ENCODE measurements around the gene GLB1L2.
"Not testable (repeated sequence)": the region's sequence is repeated elsewhere in the genome, so short reads cannot be mapped to it uniquely, and the experiment has no call there.

The GLB1L2 gene

DNA sequence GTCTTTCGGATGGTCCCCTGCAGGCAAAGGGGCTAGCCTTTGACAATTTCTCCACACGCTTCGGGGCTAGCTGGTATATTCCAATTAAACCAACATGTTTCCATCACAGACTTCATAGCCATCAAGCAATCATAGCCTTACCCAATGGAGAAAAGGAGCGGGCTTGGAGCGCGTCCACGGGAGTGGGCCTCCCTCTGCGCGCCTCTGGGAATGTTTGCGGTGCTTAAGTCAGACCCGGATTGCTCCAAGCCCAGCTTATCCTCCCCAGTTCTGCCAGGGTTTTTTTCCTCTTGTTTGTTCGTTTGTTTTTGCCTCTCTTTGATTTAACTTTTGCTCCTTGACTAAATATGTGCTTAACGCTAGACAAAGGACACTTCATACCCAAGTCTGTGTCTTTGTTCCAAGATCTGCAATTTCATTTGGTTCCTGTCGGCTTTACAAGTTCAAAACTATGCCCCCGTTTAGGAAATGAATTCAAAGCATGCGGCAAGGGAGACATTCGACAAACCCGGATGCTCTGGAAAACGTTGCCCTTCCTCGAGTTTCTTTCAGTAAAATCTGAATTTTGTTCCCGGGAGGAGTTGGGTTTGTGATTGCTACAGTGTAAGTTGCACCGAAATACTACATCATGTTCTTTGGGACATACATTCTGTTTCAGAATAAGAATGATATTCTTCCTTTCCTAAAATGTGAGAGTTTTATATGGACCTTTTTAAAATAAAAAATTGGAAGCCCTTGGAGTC, 1.0 kb upstream of the GLB1L2 start:
- no peak for DNase-seq

DNA sequence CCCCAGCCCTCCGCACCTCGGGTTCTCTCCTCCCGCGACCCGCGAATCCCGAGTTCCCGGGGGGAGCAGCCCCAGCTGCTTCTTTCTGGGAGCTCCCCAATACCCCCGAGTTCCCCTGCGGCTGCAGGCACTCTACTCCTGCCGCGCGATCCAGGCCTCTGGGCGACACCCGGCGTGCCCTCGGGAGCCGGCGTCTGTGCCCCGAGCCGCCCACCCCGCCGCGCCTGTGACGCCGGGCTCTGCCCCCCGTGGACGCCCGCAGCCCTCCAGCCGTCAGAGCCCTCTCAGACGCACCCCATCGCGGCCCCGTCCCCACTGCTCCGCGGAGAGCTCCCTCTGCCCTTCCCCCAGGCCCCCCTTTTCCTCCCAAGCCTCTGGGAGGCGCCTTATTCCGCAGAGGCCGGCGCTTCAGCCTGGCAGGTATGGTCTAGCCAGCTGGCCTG, 422 bp downstream of the GLB1L2 start:
- DNase-seq, result no peak

DNA sequence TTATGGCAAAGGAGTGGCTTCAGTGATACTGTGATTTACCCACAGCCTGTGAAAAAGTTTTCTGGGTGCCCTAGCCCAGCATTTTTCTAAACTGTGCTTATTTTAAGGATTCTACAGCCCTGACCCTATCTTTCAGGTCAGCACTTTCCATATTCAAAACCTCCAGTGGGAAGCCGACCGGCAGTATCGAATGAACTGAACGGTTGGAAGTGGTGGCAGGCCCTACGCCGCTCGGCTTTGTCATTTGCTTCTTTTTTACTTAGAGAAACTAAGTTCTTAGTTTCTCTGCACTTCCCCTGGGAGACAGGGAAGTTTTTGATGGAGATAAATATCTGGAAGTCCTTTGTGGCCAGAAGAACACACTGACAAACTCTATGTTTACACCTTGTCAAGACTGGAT, 994 bp downstream of the GLB1L2 start:
- no peak for DNase-seq

- no peak for DNase-seq
Measured at GRCh38 chr11:134333312-134333711, 1.5 kb downstream of the GLB1L2 start.

GRCh38 chr11:134333946-134334345, 2.2 kb downstream of the GLB1L2 start:
- no peak for DNase-seq

GRCh38 chr11:134334796-134335571, 3.2 kb downstream of the GLB1L2 start:
- no peak for DNase-seq

DNA sequence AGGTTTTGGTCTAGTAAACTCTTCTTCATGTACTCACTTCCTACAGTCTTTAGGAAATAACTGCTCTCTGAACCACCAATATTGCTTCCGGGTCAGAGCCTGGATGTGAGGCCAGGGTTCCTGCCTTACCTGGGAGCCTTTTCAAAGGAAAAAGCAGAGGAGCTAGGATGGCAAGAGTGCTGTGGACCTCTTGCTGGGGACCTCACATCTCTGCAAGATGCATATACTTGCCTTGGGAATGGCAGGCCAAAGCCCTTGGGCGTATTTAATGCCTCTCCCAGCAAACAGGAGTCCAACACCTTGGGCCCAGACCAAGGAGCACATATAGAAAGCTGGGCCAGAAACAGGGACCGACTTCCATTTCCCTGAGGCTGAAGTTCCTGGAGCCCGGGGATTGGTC, 5.3 kb downstream of the GLB1L2 start:
- no peak for DNase-seq

GRCh38 chr11:134338068-134338467, 6.3 kb downstream of the GLB1L2 start:
- no peak for DNase-seq

DNA sequence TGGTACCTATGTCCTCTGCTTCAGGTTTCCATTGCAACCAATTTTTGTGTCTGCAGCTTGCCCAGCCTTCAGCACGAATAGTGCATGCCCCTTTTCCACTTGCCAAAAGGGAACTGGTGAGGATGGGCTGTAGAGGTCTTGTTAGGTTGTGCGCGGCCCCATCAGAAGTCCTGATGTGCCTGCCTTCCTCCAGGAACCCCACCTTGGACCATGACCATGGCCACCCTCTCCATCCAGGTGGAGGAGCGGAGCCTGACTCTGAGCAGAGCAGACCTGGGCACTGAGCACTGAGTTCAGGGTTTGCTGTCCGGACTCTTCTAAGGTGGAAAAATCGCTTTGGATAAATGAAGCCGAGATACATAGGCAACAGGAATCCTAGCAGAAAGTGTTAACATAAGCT, 6.9 kb downstream of the GLB1L2 start:
- DNase-seq, result no peak

GRCh38 chr11:134339756-134340155, 8.0 kb downstream of the GLB1L2 start:
- DNase-seq, result no peak

- no peak for DNase-seq
Measured at GRCh38 chr11:134340354-134340964, 8.7 kb downstream of the GLB1L2 start.

GRCh38 chr11:134341805-134342571, 10.2 kb downstream of the GLB1L2 start:
- DNase-seq, result no peak

GRCh38 chr11:134342572-134343340, 11.0 kb downstream of the GLB1L2 start:
- DNase-seq, result no peak

DNA sequence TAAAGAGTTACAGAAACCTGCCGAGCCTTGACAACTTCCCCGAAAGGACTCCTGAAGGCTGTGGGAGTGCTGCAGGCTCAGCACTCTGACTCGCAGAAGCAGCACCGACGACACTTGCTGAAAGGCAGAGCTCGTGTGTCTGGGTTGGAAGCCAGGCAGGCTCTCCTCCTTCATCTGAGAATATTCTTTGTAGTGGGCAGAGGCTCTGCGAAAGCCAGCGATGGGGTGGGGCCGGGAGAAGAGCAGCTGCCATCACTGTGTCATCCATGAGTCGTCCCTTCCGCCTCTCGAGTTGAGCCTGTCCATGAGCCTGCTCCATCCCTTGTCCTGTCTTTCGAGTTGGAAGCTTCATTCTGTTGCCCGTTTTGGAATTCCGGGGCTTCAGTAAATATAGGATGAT, 11.9 kb downstream of the GLB1L2 start:
- no peak for DNase-seq

DNA sequence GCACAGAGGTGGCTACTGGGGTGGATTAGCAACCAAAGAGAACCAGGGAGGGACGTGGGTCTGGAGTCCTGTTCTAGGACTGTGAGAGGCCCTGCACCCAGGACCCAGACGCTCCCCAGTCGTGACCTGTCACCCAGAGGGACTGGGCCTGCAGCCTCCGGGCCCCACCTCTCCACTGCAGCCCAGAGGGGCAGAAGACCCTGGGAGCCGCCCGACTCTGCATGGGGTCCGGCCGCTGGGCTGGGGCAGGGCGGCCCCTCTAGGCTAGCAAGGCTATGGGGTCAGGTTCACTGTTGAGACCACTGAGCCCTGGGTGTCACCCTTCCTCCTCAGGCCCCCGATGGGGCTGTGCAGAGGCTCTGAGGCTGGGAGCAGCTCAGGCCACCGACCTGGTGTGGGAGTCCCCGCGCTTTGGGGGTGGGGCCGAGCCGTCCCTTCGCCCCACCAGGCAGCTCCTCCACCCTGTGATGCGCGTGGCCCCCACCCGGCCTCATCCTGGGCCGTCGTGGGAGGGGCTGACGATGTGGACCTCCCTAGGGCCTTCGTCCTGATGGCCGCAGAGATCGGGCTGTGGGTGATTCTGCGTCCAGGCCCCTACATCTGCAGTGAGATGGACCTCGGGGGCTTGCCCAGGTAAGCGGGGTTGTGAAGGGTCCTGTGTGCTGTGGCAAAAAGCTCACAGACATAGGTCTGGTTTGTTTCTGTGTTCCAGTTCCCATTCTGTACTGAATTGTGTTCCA, 12.9 kb downstream of the GLB1L2 start:
- not testable (repeated sequence) for DNase-seq

- DNase-seq, result no peak
Measured at GRCh38 chr11:134345237-134345550, 13.4 kb downstream of the GLB1L2 start.

- DNase-seq, result no peak
Measured at GRCh38 chr11:134346101-134346975, 14.6 kb downstream of the GLB1L2 start.

- DNase-seq, result no peak
Measured at GRCh38 chr11:134346976-134347350, 15.2 kb downstream of the GLB1L2 start.

DNA sequence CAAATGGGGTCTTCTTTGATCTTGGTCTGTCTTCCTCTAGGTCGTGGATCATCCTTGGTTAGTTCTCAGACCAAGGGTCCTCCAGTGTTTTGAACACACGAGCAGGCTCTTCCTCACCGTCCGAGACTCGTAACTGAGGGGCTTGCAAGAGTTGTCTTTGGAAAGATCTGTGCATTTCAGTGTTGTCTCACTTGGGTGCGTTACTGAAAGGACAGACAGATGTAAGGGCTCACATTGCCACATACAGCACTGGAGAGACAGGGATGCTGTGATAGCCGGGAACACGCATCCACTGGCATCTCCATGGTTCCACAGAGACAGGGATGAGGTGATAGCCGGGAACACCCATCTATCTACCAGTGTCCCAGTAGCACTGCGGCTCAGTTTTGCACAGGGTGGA, 15.7 kb downstream of the GLB1L2 start:
- no peak for DNase-seq

DNA sequence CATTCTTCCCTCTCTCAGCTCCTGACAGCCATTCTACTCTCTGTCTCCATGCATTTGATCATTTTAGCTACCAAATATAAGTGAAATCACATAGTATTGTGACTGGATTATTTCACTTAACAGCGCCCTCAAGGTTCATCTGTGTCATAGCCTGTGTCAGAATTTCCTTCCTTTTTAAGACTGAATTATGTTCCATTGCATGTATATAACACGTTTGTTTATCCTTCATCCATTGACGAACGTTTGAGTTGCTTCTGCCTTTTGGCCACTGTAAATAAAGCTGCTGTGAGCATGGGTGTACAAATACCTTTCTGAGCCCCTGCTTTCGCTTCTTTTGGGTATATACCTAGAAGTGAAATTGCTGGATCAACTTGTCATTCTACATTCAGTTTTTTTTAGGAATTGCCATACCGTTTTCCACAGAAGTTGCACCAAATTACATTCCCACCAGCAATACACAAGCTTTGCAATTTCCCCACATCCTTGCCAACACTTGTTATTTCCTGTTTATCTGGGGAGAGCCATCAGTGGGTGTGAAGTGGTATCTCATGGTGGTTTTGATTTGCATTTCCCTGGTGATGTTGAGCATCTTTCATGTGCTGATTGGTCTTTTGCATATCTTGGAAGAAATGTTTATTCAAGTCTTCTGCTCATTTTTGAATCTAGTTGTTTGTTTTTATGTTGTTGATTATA, 17.5 kb downstream of the GLB1L2 start:
- no peak for DNase-seq

All from NCI-H2107 (cell line).